Endothelial cell of umbilical vein (primary cell): ENCODE measurements around the gene MCC. TPM values are rescaled to one million over a fixed set of nuclear protein-coding genes. Genes with fewer than 3 reads are reported as not detected.

Experiments used
- BruUV-seq: library from RNA; stranded (reverse); fragments of 400-500 nt; replicated peaks from 2 replicates; lab custom pipeline; 2021; lab: Mats Ljungman, UMichigan
- CTCF ChIA-PET: fragments of 300-600, 350-600 bp; sonication (Branson Sonifier 250); formaldehyde crosslinking; loops from one replicate; lab custom pipeline; 2021; ENCODE audit warnings: antibody characterized with exemption, inconsistent platforms; lab: Charles Lee
- POLR2A ChIA-PET: fragments of 300-600, 350-600 bp; sonication (Branson Sonifier 250); formaldehyde crosslinking; loops from one replicate; lab custom pipeline; 2021; ENCODE audit warnings: antibody characterized with exemption, inconsistent platforms; lab: Charles Lee
- DNase-seq: peaks from one replicate; pipeline ENCODE4 v3.0.0-alpha.2; 2011; ENCODE audit warnings: low read depth, low spot score
- FAIRE-seq: peaks from 2 replicates; lab custom pipeline; 2011; peaks lifted over from hg19 to GRCh38; lab: Jason Lieb, UNC
- H2AFZ ChIP-seq: 2 replicates; pipeline ENCODE4 v1.6.0; 2012; ENCODE audit warnings: low read depth, low read length, control low read depth, inconsistent platforms
- H3K27ac ChIP-seq: 2 replicates; pipeline ENCODE4 v1.5.1; 2011; ENCODE audit warnings: low read depth, mild to moderate bottlenecking, control low read depth, low read length, moderate library complexity; ENCODE audit not compliant: insufficient read depth
- H3K27me3 ChIP-seq, 2 experiments: 2 replicates each; pipeline versions ENCODE4 v1.6.0 to v1.6.1; 2011; ENCODE audit warnings: low read length in 2 of 2, mixed read lengths in 1 of 2; ENCODE audit not compliant: control insufficient read depth in 2 of 2, insufficient read depth in 2 of 2
- H3K36me3 ChIP-seq, 2 experiments: 2 replicates in 1 of 2; 3 replicates in 1 of 2; pipeline ENCODE4 v1.5.1; 2011; ENCODE audit warnings: low read length in 2 of 2, mild to moderate bottlenecking in 1 of 2, moderate library complexity in 1 of 2; ENCODE audit not compliant: control insufficient read depth in 2 of 2, insufficient read depth in 2 of 2; ENCODE audit errors: extremely low read depth in 1 of 2
- H3K4me1 ChIP-seq: 3 replicates; pipeline ENCODE4 v1.5.1; 2011; ENCODE audit warnings: mild to moderate bottlenecking, low read length; ENCODE audit not compliant: control insufficient read depth, insufficient read depth; ENCODE audit errors: extremely low read depth
- H3K4me2 ChIP-seq: 2 replicates; pipeline ENCODE4 v1.6.1; 2011; ENCODE audit warnings: low read length, control low read depth, mixed read lengths; ENCODE audit not compliant: insufficient read depth
- H3K4me3 ChIP-seq, 3 experiments: fragments of 200-600 bp in 1 of 3; sonication (generic), shearing (Covaris generic) in 1 of 3; replicated peaks in 1 of 3; 2 replicates each; pipeline ENCODE4 v1.5.1; 2011 to 2016; ENCODE audit warnings: control low read depth in 3 of 3, low read length in 3 of 3, mild to moderate bottlenecking in 2 of 3, inconsistent platforms in 1 of 3, low read depth in 1 of 3, moderate library complexity in 1 of 3; ENCODE audit not compliant: insufficient read depth in 1 of 3
- H3K79me2 ChIP-seq: 2 replicates; pipeline ENCODE4 v1.6.0; 2012; ENCODE audit warnings: low read length, inconsistent platforms; ENCODE audit not compliant: control insufficient read depth, insufficient read depth
- H3K9ac ChIP-seq: replicated peaks from 2 replicates; pipeline ENCODE3; 2011; ENCODE audit warnings: low read length, control low read depth; ENCODE audit not compliant: insufficient read depth; ENCODE audit errors: extremely low read depth
- H3K9me1 ChIP-seq: replicated peaks from 3 replicates; pipeline ENCODE4 v1.6.0; 2011; ENCODE audit warnings: mild to moderate bottlenecking, low read length; ENCODE audit not compliant: control insufficient read depth, insufficient read depth; ENCODE audit errors: extremely low read depth
- H3K9me3 ChIP-seq: replicated peaks from 2 replicates; pipeline ENCODE4 v1.5.1; 2012; ENCODE audit warnings: low read length, inconsistent platforms; ENCODE audit not compliant: control insufficient read depth, insufficient read depth
- H4K20me1 ChIP-seq: replicated peaks from 2 replicates; pipeline ENCODE3; 2011; ENCODE audit warnings: mild to moderate bottlenecking, low read length; ENCODE audit not compliant: control insufficient read depth, insufficient read depth; ENCODE audit errors: extremely low read depth
- EZH2 ChIP-seq: IDR thresholded peaks from 2 replicates; pipeline ENCODE4 v1.6.1; 2012; ENCODE audit warnings: borderline replicate concordance, low read depth, mild to moderate bottlenecking, moderate library complexity, low read length, inconsistent platforms; ENCODE audit not compliant: severe bottlenecking
- FOS ChIP-seq: IDR thresholded peaks from 2 replicates; pipeline ENCODE4 v1.6.1; 2011; ENCODE audit warnings: mild to moderate bottlenecking, low read length, moderate library complexity, borderline replicate concordance; ENCODE audit not compliant: insufficient read depth
- GATA2 ChIP-seq: IDR thresholded peaks from 2 replicates; pipeline ENCODE4 v1.7.0; 2011; ENCODE audit warnings: low read depth, mild to moderate bottlenecking, moderate library complexity, mixed read lengths, low read length; ENCODE audit not compliant: insufficient read length, insufficient read depth
- JUN ChIP-seq: IDR thresholded peaks from 2 replicates; pipeline ENCODE4 v1.6.1; 2011; ENCODE audit warnings: borderline replicate concordance, low read depth; ENCODE audit not compliant: insufficient read length, insufficient read depth
- MYC ChIP-seq: IDR thresholded peaks from one replicate; pipeline ENCODE4 v1.6.1; 2011; ENCODE audit warnings: mild to moderate bottlenecking, low read depth, low read length
- POLR2A ChIP-seq: IDR thresholded peaks from 2 replicates; pipeline ENCODE4 v1.6.1; 2012; ENCODE audit warnings: low read depth, mild to moderate bottlenecking, control low read depth, low read length
- POLR2AphosphoS5 ChIP-seq: IDR thresholded peaks from 2 replicates; pipeline ENCODE4 v1.6.1; 2012; ENCODE audit warnings: low read depth, mild to moderate bottlenecking, control low read depth, low read length, moderate library complexity; ENCODE audit not compliant: insufficient read depth
- dilution Hi-C: fragments of 300-500 bp; cut with MboI; formaldehyde crosslinking; loops from one replicate; pipeline ENCODE4 v1.15.0; 2019; ENCODE audit warnings: low sequenced_read_pairs; ENCODE audit not compliant: extremely low pct_ligation_motif_present
- intact Hi-C: fragments of 100-400 bp; cut with micrococcal nuclease; formaldehyde crosslinking; loops from one replicate; pipeline ENCODE4 v1.10.0; 2022
- polyA plus RNA-seq, 4 experiments: library from polyadenylated mRNA; depleted of rRNA in 3 of 4; stranded (reverse) in 3 of 4; unstranded in 1 of 4; fragments of >200 nt; gene quantifications; 2 replicates each; pipeline versions ENCODE4 v1.2.1 to v1.2.3, GENCODE V29; 2011 to 2012; ENCODE audit warnings: missing spikeins in 1 of 4
- total RNA-seq: library from RNA; stranded (reverse); gene quantifications from 2 replicates; pipeline ENCODE4 v1.2.3, GENCODE V29; 2021
- TF ChIP-seq, protein P1 (sequence below): IDR thresholded peaks from 2 replicates; pipeline ENCODE4 v1.6.1; 2011; ENCODE audit not compliant: insufficient read depth, insufficient read length
- TF ChIP-seq, protein P2 (sequence below), 2 donors: IDR thresholded peaks; 1 replicate in 1 of 2; 2 replicates in 1 of 2; pipeline ENCODE4 v1.5.1; 2011; ENCODE audit warnings: low read length in 2 of 2, mild to moderate bottlenecking in 2 of 2, moderate library complexity in 2 of 2, control low read depth in 1 of 2, inconsistent platforms in 1 of 2, low read depth in 1 of 2; ENCODE audit not compliant: insufficient read depth in 1 of 2; ENCODE audit errors: extremely low read depth in 1 of 2

The MCC gene
- total and polyA plus RNA-seq, 2 donors (not counting 3 experiments of a cell fraction or from before 2014, with no cell fraction given) = 6.9 to 27.5 TPM

GRCh38 chr5:113421693-113422092 lies 66.6 kb downstream of the MCC start:
- no peak for TF ChIP-seq EZH2
- no peak for TF ChIP-seq GATA2
- TF ChIP-seq, protein P1, sequence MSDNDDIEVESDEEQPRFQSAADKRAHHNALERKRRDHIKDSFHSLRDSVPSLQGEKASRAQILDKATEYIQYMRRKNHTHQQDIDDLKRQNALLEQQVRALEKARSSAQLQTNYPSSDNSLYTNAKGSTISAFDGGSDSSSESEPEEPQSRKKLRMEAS = no peak
- TF ChIP-seq POLR2A = no peak
- TF ChIP-seq MYC = no peak
- no peak for TF ChIP-seq FOS
- no peak for TF ChIP-seq JUN
- TF ChIP-seq POLR2AphosphoS5 = no peak
- TF ChIP-seq, protein P2, sequence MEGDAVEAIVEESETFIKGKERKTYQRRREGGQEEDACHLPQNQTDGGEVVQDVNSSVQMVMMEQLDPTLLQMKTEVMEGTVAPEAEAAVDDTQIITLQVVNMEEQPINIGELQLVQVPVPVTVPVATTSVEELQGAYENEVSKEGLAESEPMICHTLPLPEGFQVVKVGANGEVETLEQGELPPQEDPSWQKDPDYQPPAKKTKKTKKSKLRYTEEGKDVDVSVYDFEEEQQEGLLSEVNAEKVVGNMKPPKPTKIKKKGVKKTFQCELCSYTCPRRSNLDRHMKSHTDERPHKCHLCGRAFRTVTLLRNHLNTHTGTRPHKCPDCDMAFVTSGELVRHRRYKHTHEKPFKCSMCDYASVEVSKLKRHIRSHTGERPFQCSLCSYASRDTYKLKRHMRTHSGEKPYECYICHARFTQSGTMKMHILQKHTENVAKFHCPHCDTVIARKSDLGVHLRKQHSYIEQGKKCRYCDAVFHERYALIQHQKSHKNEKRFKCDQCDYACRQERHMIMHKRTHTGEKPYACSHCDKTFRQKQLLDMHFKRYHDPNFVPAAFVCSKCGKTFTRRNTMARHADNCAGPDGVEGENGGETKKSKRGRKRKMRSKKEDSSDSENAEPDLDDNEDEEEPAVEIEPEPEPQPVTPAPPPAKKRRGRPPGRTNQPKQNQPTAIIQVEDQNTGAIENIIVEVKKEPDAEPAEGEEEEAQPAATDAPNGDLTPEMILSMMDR (IDR thresholded peaks at IDR 0.05; ENCODE audit: extremely low read depth in 1 of 2, insufficient read depth in 1 of 2, low read depth in 1 of 2, low read length in 2 of 2) = no peak
- Histone ChIP-seq H3K27me3 (no peaks in the 10 kb centered on the region), H3K27ac (no peak overlapping the region), H2AFZ (no peak overlapping the region), H3K9ac (no peak overlapping the region), H3K9me3 (no peaks in the 10 kb centered on the region), H3K4me3 (no peak overlapping the region), H3K4me2 (no peak overlapping the region), H3K79me2 (no peaks in the 10 kb centered on the region), H4K20me1 (no peaks in the 10 kb centered on the region), H3K9me1 (no peaks in the 10 kb centered on the region), H3K36me3 (no peaks in the 10 kb centered on the region), H3K4me1 (no peaks in the 10 kb centered on the region)
- DNase-seq = no peak
- ChIA-PET POLR2A (no interaction called here), CTCF (interaction anchor here (1.3 kb wide), 1 partner anchor 11 kb away, joined by 8 read pairs; no protein-coding TSS in a partner anchor)
- intact Hi-C loops = no loop called here
- no peak for FAIRE-seq
- no TSS peak for BruUV-seq
- dilution Hi-C loops = no loop called here
